HepG2 (cell line): Measurements from ENCODE around the gene PPP1R3C. TPM values are rescaled to one million over a fixed set of nuclear protein-coding genes. Genes with fewer than 3 reads are reported as not detected.

Source experiments
- ATAC-seq: fragments of 200-7000 bp; cut with Tn5 transposase; 3 replicates; pipeline ENCODE4 v1.9.1; 2020; ENCODE audit warnings: mild to moderate bottlenecking, moderate library complexity
- BruUV-seq: library from RNA; stranded (reverse); fragments of 400-500 nt; replicated peaks from 2 replicates; lab custom pipeline; 2021; lab: Mats Ljungman, UMichigan
- CTCF ChIA-PET: fragments of 300-600 bp; formaldehyde crosslinking; extraction: SDS; loops from one replicate; lab custom pipeline; 2021; ENCODE audit warnings: low total read pairs, inconsistent platforms, low intra/inter-chr PET ratio; lab: Yijun Ruan, JAX
- POLR2A ChIA-PET: fragments of 350-600 bp; sonication (Branson Sonifier 250); formaldehyde crosslinking; loops from one replicate; lab custom pipeline; 2020; ENCODE audit warnings: antibody characterized with exemption, inconsistent platforms; lab: Yijun Ruan, JAX
- DNase-seq: peaks from one replicate; pipeline ENCODE4 v3.0.0-alpha.2; 2015; ENCODE audit warnings: low spot score
- FAIRE-seq: peaks from 3 replicates; lab custom pipeline; 2011; peaks lifted over from hg19 to GRCh38; lab: Jason Lieb, UNC
- H2AFZ ChIP-seq: one replicate; pipeline ENCODE4 v1.6.1; 2011; ENCODE audit warnings: low read length, inconsistent platforms
- H3K27ac ChIP-seq: fragments of 300-600 bp; 3 replicates; pipeline ENCODE4 v1.8.0; 2011; ENCODE audit warnings: mixed run types, mild to moderate bottlenecking, mixed read lengths, low read length, inconsistent platforms; ENCODE audit not compliant: insufficient read depth; ENCODE audit errors: extremely low read length
- H3K27me3 ChIP-seq, 2 experiments: fragments of 200-600 bp in 1 of 2; 2 replicates in 1 of 2; 3 replicates in 1 of 2; pipeline versions ENCODE4 v1.6.0 to v1.8.0; 2011; ENCODE audit warnings: low read length in 2 of 2, mild to moderate bottlenecking in 2 of 2, moderate library complexity in 2 of 2, inconsistent platforms in 1 of 2; ENCODE audit not compliant: insufficient read depth in 2 of 2, control insufficient read depth in 1 of 2
- H3K36me3 ChIP-seq, 2 experiments: fragments of 200-600 bp in 1 of 2; replicated peaks in 1 of 2; 2 replicates in 1 of 2; 3 replicates in 1 of 2; pipeline versions ENCODE4 v1.5.1 to v1.8.0; 2011; ENCODE audit warnings: low read length in 2 of 2, inconsistent platforms in 1 of 2; ENCODE audit not compliant: insufficient read depth in 2 of 2, control insufficient read depth in 1 of 2
- H3K4me1 ChIP-seq: 2 replicates; pipeline ENCODE4 v1.5.1; 2012; ENCODE audit warnings: low read length, inconsistent platforms; ENCODE audit not compliant: insufficient read depth
- H3K4me2 ChIP-seq: 2 replicates; pipeline ENCODE4 v1.6.0; 2011; ENCODE audit warnings: low read depth, low read length, inconsistent platforms
- H3K4me3 ChIP-seq, 3 experiments: fragments of 200-600 bp in 1 of 3; sonication (generic), shearing (Covaris generic) in 1 of 3; replicated peaks in 1 of 3; 2 replicates each; pipeline ENCODE4 v1.5.1; 2011 to 2016; ENCODE audit warnings: low read length in 3 of 3, inconsistent platforms in 2 of 3, low read depth in 2 of 3, mild to moderate bottlenecking in 2 of 3, control low read depth in 1 of 3, mixed read lengths in 1 of 3; ENCODE audit not compliant: insufficient read depth in 1 of 3
- H3K79me2 ChIP-seq: one replicate; pipeline ENCODE4 v1.6.1; 2011; ENCODE audit warnings: low read length, inconsistent platforms; ENCODE audit not compliant: insufficient read depth
- H3K9ac ChIP-seq: 2 replicates; pipeline ENCODE4 v1.6.0; 2011; ENCODE audit warnings: mild to moderate bottlenecking, low read depth, low read length, inconsistent platforms; ENCODE audit not compliant: insufficient read depth
- H3K9me3 ChIP-seq: 2 replicates; pipeline ENCODE4 v1.5.1; 2012; ENCODE audit warnings: mild to moderate bottlenecking, low read length
- H4K20me1 ChIP-seq: 2 replicates; pipeline ENCODE4 v1.6.0; 2011; ENCODE audit warnings: inconsistent platforms, mild to moderate bottlenecking, low read length, moderate library complexity; ENCODE audit not compliant: insufficient read depth
- ZNF644 ChIP-seq: IDR thresholded peaks from 2 replicates; pipeline ENCODE4 v1.6.1; 2016; ENCODE audit warnings: low read depth
- ZNF891 ChIP-seq: sonication (generic); formaldehyde crosslinking; IDR thresholded peaks from 2 replicates; pipeline ENCODE4 v1.5.0; 2020; ENCODE audit warnings: mild to moderate bottlenecking, missing genetic modification reagents
- WGBS: methylation state at CpG from one replicate; pipeline ENCODE4 v1.1.6; 2017; ENCODE audit warnings: low lambda C conversion rate; 5-methylcytosine and 5-hydroxymethylcytosine counted together
- in situ Hi-C: cut with HindIII; loops from 2 replicates; pipeline ENCODE4 v1.10.0; 2017; ENCODE audit warnings: low pct_unique_long_range_greater_than_20kb; ENCODE audit not compliant: extremely low pct_ligation_motif_present
- intact Hi-C: fragments of 100-400 bp; cut with micrococcal nuclease; formaldehyde crosslinking; loops from one replicate; pipeline ENCODE4 v1.10.0; 2022; ENCODE audit not compliant: unreplicated experiment
- polyA plus RNA-seq, 8 experiments: library from polyadenylated mRNA; depleted of rRNA in 3 of 8; stranded (reverse) in 7 of 8; unstranded in 1 of 8; fragments of >200 nt; fragmentation: Illumina TruSeq in 4 of 8; extraction: Trizol in 4 of 8; gene quantifications; 2 replicates each; pipeline versions ENCODE4 v1.2.1 to v1.2.3, GENCODE V29; 2011 to 2016; ENCODE audit warnings: low read depth in 4 of 8, missing spikeins in 1 of 8, mixed read lengths in 1 of 8; ENCODE audit not compliant: insufficient read depth in 1 of 8
- total RNA-seq, 5 experiments: library from RNA; depleted of rRNA; stranded (reverse); fragments of >200 nt; fragmentation: Illumina TruSeq; extraction: Trizol; gene quantifications; 2 replicates each; pipeline ENCODE4 v1.2.3, GENCODE V29; 2016; ENCODE audit warnings: low read depth in 1 of 5
- TF ChIP-seq, protein P1 (sequence below): fragments of 450-650 bp; IDR thresholded peaks from 2 replicates; pipeline ENCODE4 v1.6.1; 2016
- TF ChIP-seq, protein P2 (sequence below): sonication (generic); formaldehyde crosslinking; conservative IDR thresholded peaks from 2 replicates; pipeline ENCODE4 v1.4.0; 2020; ENCODE audit warnings: mild to moderate bottlenecking, missing genetic modification reagents, moderate library complexity
- TF ChIP-seq, protein P3 (sequence below): IDR thresholded peaks from 2 replicates; pipeline ENCODE4 v1.6.1; 2016; ENCODE audit warnings: control low read depth

Gene PPP1R3C
- total and polyA plus RNA-seq, 2 of the 13 experiments (the other 11 are each of a cell fraction or from before 2014, with no cell fraction given): 13.3 to 14.8 TPM

DNA sequence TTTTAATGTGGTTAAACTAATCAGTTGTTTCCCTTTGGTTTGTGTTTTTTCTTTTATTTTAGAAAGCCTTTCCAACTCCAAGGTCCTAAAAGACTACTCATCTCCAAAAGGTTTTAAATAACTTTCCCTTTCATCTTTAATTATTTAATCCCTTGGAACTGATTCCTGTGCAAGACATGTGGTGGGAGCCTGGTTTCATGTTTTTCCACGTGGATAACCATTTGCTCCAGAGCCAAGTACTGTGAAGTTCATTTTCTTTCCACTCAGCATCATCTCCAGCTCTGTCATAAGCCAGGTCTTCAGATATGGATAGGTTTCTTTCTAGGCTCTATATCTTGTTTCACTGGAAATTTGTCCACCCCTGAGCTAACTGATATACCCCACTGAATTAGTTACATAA, 16.7 kb downstream of the PPP1R3C start:
- no peaks in the 10 kb centered on the region for H3K79me2 ChIP-seq
- no peaks in the 10 kb centered on the region for H3K9me3 ChIP-seq
- ChIA-PET CTCF (no interaction called here), POLR2A (interaction anchor here (2.2 kb wide), 1 partner anchor 17 kb away, joined by 7 read pairs; the partner anchor contains the start of gene PPP1R3C)
- H3K4me2 ChIP-seq: no peak overlapping the region
- no peaks in the 10 kb centered on the region for H3K4me1 ChIP-seq
- H2AFZ ChIP-seq: no peak overlapping the region
- ATAC-seq: no peak
- in situ Hi-C loops: no loop called here
- no peaks in the 10 kb centered on the region for H4K20me1 ChIP-seq
- no peak for TF ChIP-seq ZNF891 (CRISPR knock-in tag)
- TF ChIP-seq, protein P1, sequence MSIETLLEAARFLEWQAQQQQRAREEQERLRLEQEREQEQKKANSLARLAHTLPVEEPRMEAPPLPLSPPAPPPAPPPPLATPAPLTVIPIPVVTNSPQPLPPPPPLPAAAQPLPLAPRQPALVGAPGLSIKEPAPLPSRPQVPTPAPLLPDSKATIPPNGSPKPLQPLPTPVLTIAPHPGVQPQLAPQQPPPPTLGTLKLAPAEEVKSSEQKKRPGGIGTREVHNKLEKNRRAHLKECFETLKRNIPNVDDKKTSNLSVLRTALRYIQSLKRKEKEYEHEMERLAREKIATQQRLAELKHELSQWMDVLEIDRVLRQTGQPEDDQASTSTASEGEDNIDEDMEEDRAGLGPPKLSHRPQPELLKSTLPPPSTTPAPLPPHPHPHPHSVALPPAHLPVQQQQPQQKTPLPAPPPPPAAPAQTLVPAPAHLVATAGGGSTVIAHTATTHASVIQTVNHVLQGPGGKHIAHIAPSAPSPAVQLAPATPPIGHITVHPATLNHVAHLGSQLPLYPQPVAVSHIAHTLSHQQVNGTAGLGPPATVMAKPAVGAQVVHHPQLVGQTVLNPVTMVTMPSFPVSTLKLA: peak; percentile 93
- H3K4me3 ChIP-seq: no peak overlapping the region
- H3K27ac ChIP-seq: no peak overlapping the region
- BruUV-seq: no TSS peak
- 5% methylated on average over 1 of the region's 1 CpG for WGBS
- H3K9ac ChIP-seq: no peak overlapping the region
- DNase-seq: no peak
- intact Hi-C loops: no loop called here
- FAIRE-seq: no peak
- H3K27me3 ChIP-seq: peaks cover 0 to 1% of the 10 kb centered on the region in 2 experiments; a peak in 1 of 5 replicates
- no peaks in the 10 kb centered on the region for H3K36me3 ChIP-seq

DNA sequence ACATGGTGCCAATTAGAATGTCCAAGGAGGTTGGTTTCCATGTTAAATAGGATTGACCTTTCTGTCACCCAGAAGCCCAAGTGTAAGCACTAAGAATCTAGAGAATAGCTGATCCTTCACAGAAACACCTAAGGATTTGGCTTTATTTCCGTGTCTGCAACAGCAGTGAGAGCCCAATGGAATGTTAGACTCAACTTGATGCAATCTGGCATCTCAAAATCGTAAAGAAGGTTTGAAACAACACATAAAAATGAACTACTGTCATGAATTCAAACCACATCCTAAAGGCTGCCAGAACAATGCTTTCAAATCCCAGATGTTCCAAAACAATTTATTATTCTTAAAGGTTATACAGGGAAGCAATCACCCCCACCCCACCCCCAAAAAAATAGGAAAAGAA, 18.6 kb downstream of the PPP1R3C start:
- H2AFZ ChIP-seq: no peak overlapping the region
- ChIA-PET CTCF (no interaction called here), POLR2A (interaction anchor here (4.2 kb wide), 1 partner anchor 19 kb away, joined by 22 read pairs; the partner anchor contains the start of gene PPP1R3C)
- no TSS peak for BruUV-seq
- intact Hi-C loops (no loop called here), in situ Hi-C loops (no loop called here)
- H3K9me3 ChIP-seq: no peaks in the 10 kb centered on the region
- no peaks in the 10 kb centered on the region for H3K27me3 ChIP-seq
- TF ChIP-seq, protein P2, sequence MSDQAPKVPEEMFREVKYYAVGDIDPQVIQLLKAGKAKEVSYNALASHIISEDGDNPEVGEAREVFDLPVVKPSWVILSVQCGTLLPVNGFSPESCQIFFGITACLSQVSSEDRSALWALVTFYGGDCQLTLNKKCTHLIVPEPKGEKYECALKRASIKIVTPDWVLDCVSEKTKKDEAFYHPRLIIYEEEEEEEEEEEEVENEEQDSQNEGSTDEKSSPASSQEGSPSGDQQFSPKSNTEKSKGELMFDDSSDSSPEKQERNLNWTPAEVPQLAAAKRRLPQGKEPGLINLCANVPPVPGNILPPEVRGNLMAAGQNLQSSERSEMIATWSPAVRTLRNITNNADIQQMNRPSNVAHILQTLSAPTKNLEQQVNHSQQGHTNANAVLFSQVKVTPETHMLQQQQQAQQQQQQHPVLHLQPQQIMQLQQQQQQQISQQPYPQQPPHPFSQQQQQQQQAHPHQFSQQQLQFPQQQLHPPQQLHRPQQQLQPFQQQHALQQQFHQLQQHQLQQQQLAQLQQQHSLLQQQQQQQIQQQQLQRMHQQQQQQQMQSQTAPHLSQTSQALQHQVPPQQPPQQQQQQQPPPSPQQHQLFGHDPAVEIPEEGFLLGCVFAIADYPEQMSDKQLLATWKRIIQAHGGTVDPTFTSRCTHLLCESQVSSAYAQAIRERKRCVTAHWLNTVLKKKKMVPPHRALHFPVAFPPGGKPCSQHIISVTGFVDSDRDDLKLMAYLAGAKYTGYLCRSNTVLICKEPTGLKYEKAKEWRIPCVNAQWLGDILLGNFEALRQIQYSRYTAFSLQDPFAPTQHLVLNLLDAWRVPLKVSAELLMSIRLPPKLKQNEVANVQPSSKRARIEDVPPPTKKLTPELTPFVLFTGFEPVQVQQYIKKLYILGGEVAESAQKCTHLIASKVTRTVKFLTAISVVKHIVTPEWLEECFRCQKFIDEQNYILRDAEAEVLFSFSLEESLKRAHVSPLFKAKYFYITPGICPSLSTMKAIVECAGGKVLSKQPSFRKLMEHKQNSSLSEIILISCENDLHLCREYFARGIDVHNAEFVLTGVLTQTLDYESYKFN (CRISPR knock-in tag): no peak
- TF ChIP-seq ZNF644 (CRISPR knock-in tag): no peak
- TF ChIP-seq, protein P3, sequence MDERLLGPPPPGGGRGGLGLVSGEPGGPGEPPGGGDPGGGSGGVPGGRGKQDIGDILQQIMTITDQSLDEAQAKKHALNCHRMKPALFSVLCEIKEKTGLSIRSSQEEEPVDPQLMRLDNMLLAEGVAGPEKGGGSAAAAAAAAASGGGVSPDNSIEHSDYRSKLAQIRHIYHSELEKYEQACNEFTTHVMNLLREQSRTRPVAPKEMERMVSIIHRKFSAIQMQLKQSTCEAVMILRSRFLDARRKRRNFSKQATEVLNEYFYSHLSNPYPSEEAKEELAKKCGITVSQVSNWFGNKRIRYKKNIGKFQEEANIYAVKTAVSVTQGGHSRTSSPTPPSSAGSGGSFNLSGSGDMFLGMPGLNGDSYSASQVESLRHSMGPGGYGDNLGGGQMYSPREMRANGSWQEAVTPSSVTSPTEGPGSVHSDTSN (CRISPR knock-in tag): no peak
- H3K4me3 ChIP-seq: no peak overlapping the region
- no peak for FAIRE-seq
- H3K9ac ChIP-seq: no peak overlapping the region
- peaks cover 3% of the 10 kb centered on the region for H3K4me1 ChIP-seq
- no peaks in the 10 kb centered on the region for H3K79me2 ChIP-seq
- 29% methylated on average over 2 of the region's 2 CpGs for WGBS
- H4K20me1 ChIP-seq: no peaks in the 10 kb centered on the region
- no peak overlapping the region for H3K27ac ChIP-seq
- H3K4me2 ChIP-seq: no peak overlapping the region
- no peak for DNase-seq
- no peaks in the 10 kb centered on the region for H3K36me3 ChIP-seq
- no peak for ATAC-seq
